SK-N-SH (cell line): ENCODE results near the gene MMP24OS.

Experiments
- CTCF ChIP-seq: fragments of 200-600 bp; sonication (generic); IDR thresholded peaks from 2 replicates; pipeline ENCODE4 v1.6.1; 2017; ENCODE audit warnings: antibody characterized with exemption, mild to moderate bottlenecking, moderate library complexity
- EZH2phosphoT487 ChIP-seq: fragments of 200-600 bp; sonication (generic); IDR thresholded peaks from 2 replicates; pipeline ENCODE4 v1.6.1; 2017; ENCODE audit warnings: low read depth, mixed run types, mild to moderate bottlenecking, antibody characterized with exemption, moderate library complexity, borderline replicate concordance
- TAF1 ChIP-seq: IDR thresholded peaks from 2 replicates; pipeline ENCODE4 v1.6.1; 2012; ENCODE audit warnings: low read depth, mild to moderate bottlenecking, low read length, moderate library complexity, borderline replicate concordance

GRCh38 chr20:35302421-35303335 is 24.8 kb upstream of the MMP24OS start:
- no peak for TF ChIP-seq TAF1
- TF ChIP-seq CTCF: no peak
- TF ChIP-seq EZH2phosphoT487: no peak
